ENCODE results near the gene UGT1A8.
"Not testable (repeated sequence)": the region's sequence is repeated elsewhere in the genome, so short reads cannot be mapped to it uniquely, and the experiment has no call there.

UGT1A8 gene

DNA sequence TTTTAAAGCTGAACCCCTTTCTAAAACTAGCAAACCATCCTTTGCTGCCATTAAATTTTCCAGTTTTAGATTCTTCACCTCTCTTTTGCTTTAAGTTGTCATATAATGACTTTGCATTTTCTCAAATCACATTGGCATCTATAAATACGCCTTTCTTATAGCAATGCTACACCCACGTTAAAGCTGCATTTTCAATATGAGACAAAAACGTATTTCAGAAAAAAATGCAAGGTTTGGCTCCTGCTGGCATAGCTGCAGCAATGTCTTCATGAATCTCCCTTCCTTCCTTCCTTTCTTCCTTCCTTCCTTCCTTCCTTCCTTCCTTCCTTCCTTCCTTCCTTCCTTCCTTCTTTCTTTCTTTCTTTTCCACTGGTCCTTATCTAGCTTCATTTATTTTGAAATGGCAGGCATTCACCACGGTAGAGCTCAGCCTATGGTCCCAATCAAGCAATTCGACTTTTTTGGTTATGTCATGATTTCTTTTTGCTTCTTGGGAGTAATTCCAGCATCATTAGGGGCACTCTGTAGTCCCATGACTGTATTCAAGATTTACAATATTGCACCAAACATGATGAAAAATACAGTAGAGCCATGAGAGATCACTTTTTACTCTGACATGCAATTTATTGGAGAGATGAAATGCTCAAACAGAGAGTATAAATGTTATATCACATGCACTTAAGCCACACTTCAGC lies 10.0 kb downstream of the UGT1A8 start:
- H3K27me3 ChIP-seq: peaks cover 9% of the 10 kb centered on the region
- no peak overlapping the region for H3K27ac ChIP-seq
- H3K4me1 ChIP-seq (ENCODE audit: control insufficient read depth in 1 of 2, insufficient read depth in 1 of 2, low read depth in 1 of 2, low read length in 1 of 2): no peaks in the 10 kb centered on the region
- TF ChIP-seq, protein P1, sequence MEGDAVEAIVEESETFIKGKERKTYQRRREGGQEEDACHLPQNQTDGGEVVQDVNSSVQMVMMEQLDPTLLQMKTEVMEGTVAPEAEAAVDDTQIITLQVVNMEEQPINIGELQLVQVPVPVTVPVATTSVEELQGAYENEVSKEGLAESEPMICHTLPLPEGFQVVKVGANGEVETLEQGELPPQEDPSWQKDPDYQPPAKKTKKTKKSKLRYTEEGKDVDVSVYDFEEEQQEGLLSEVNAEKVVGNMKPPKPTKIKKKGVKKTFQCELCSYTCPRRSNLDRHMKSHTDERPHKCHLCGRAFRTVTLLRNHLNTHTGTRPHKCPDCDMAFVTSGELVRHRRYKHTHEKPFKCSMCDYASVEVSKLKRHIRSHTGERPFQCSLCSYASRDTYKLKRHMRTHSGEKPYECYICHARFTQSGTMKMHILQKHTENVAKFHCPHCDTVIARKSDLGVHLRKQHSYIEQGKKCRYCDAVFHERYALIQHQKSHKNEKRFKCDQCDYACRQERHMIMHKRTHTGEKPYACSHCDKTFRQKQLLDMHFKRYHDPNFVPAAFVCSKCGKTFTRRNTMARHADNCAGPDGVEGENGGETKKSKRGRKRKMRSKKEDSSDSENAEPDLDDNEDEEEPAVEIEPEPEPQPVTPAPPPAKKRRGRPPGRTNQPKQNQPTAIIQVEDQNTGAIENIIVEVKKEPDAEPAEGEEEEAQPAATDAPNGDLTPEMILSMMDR (IDR thresholded peaks at IDR 0.05): no peak
- H3K9me3 ChIP-seq: no peaks in the 10 kb centered on the region
- no peaks in the 10 kb centered on the region for H3K36me3 ChIP-seq
- H3K4me3 ChIP-seq (ENCODE audit: low read depth in 1 of 2, low read length in 1 of 2): no peak overlapping the region

DNA sequence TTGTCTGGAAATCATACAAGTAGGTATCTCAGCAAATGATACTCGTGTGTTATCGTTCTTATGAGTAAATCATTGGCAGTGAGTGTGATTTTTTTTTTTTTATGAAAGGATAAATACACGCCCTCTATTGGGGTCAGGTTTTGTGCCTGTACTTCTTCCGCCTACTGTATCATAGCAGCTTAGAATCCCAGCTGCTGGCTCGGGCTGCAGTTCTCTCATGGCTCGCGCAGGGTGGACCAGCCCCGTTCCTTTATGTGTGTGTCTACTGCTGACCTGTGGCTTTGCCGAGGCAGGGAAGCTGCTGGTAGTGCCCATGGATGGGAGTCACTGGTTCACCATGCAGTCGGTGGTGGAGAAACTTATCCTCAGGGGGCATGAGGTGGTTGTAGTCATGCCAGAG lies 18.9 kb downstream of the UGT1A8 start, which contains the start of gene UGT1A10:
Gene UGT1A10 (plus strand): TSS at position 143 of the 400 bp plus-strand sequence. CDS start 75 bp downstream, at position 218.
- not testable (repeated sequence) for H3K36me3 ChIP-seq; H3K4me3 ChIP-seq (ENCODE audit: low read depth in 1 of 2, low read length in 1 of 2); H3K9me3 ChIP-seq; H3K27ac ChIP-seq; H3K27me3 ChIP-seq; H3K4me1 ChIP-seq (ENCODE audit: control insufficient read depth in 1 of 2, insufficient read depth in 1 of 2, low read depth in 1 of 2, low read length in 1 of 2)

DNA sequence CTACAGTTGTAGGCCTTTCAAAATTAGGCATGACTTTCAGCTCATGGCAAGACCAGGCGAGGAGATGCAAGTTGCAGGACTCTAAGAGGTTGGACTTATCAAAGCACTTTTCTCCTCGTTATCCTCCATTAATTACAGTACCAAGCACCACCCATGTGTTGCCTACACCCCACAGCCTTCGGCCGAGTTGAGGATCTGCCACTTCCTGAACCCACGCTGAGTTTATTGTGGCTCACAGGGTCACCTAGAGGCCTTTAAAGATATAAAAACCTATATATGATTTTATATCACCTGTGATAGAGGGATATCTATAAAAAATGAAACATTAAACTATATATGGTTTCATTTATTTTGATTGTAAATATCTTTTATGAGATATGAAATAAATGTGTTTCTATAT lies 21.4 kb downstream of the UGT1A8 start:
- H3K4me3 ChIP-seq (ENCODE audit: low read depth in 1 of 2, low read length in 1 of 2): no peak overlapping the region
- H3K4me1 ChIP-seq (ENCODE audit: control insufficient read depth in 1 of 2, insufficient read depth in 1 of 2, low read depth in 1 of 2, low read length in 1 of 2): no peaks in the 10 kb centered on the region
- TF ChIP-seq, protein P1 (IDR thresholded peaks at IDR 0.05): no peak
- H3K27ac ChIP-seq: no peak overlapping the region
- no peaks in the 10 kb centered on the region for H3K27me3 ChIP-seq
- no peaks in the 10 kb centered on the region for H3K36me3 ChIP-seq
- no peaks in the 10 kb centered on the region for H3K9me3 ChIP-seq

DNA sequence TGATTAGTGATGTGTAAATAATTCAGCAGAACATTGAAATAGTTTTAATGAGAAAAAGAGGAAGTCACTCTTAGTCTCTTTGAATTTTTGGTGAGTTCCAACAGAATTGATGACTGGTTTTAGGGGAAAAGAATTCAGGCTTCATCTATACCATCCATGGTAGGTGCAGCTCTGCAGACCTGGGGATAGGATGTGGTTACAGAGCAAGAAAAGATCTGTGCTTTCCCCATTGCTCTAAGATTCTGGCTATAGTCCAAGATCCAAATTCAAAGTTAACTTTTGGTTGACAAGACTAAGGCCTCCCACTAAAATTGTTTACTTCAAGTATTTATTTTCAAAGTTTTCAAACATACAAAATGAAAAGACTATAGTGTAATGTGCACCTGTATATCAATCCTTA lies 22.4 kb downstream of the UGT1A8 start:
- H3K27ac ChIP-seq: no peak overlapping the region
- H3K36me3 ChIP-seq: no peaks in the 10 kb centered on the region
- TF ChIP-seq, protein P1 (IDR thresholded peaks at IDR 0.05): no peak
- no peaks in the 10 kb centered on the region for H3K27me3 ChIP-seq
- no peaks in the 10 kb centered on the region for H3K9me3 ChIP-seq
- no peak overlapping the region for H3K4me3 ChIP-seq (ENCODE audit: low read depth in 1 of 2, low read length in 1 of 2)
- H3K4me1 ChIP-seq (ENCODE audit: control insufficient read depth in 1 of 2, insufficient read depth in 1 of 2, low read depth in 1 of 2, low read length in 1 of 2): no peaks in the 10 kb centered on the region

DNA sequence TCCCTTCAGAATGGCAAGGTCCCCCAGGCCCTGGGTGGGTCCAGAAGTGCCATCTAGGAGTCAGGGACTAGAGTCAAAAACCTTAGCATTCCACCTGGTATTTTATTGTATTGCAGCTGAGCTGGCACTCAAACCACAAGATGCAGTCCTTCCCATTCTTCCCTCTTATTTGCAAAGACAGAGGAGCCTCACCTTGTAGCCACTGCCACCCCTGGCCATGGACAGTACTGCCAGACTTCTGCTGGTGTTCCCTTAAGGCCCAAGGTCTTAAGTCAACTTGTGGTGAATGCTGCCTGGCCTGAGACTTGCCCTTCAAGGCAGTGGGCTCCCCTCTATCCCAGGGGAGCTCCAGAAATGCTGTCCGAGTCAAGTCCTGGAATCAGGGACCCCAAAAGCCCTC lies 25.7 kb downstream of the UGT1A8 start:
- H3K36me3 ChIP-seq: no peaks in the 10 kb centered on the region
- no peaks in the 10 kb centered on the region for H3K9me3 ChIP-seq
- H3K4me3 ChIP-seq (ENCODE audit: low read depth in 1 of 2, low read length in 1 of 2): no peak overlapping the region
- no peak overlapping the region for H3K27ac ChIP-seq
- H3K4me1 ChIP-seq (ENCODE audit: control insufficient read depth in 1 of 2, insufficient read depth in 1 of 2, low read depth in 1 of 2, low read length in 1 of 2): no peaks in the 10 kb centered on the region
- no peaks in the 10 kb centered on the region for H3K27me3 ChIP-seq
- TF ChIP-seq, protein P1 (IDR thresholded peaks at IDR 0.05): no peak

DNA sequence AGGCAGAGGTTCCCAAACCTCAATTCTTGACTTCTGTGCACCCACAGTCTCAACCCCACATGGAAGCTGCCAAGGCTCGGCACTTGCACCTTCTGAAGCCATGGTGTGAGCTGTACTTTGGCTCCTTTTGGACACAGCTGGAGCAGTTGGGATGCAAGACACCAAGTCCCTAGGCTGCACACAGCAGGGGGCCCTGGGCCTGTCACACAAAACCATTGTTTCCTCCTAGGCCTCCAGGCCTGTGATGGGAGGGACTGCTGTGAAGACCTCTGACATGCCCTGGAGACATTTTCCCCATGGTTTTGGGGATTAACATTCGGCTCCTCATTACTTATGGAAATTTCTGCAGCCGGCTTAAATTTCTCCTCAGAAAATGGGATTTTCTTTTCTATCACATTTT lies 28.6 kb downstream of the UGT1A8 start:
- H3K4me3 ChIP-seq (ENCODE audit: low read depth in 1 of 2, low read length in 1 of 2); H3K27me3 ChIP-seq; H3K36me3 ChIP-seq; H3K4me1 ChIP-seq (ENCODE audit: control insufficient read depth in 1 of 2, insufficient read depth in 1 of 2, low read depth in 1 of 2, low read length in 1 of 2); H3K27ac ChIP-seq; H3K9me3 ChIP-seq: not testable (repeated sequence)

Data from neutrophil (primary cell).